Activated T-helper 17 cell treated with anti-CD3 and anti-CD28 coated beads, Interleukin-2, amount 50 U/mL, for 72 hours (primary cell): ENCODE results near the gene TENM3. TPM values are rescaled to one million over a fixed set of nuclear protein-coding genes. Genes with fewer than 3 reads are reported as not detected.

ENCODE experiments used
- ATAC-seq: fragments of 150-1000 bp; cut with Tn5 transposase; replicated peaks from 2 replicates; pipeline ENCODE4 v1.10.0; 2021; ENCODE audit warnings: mild to moderate bottlenecking, moderate library complexity
- H3K27ac Mint-ChIP-seq: one replicate; pipeline ENCODE4 v1.8.0; 2022; ENCODE audit warnings: mixed read lengths
- H3K27me3 Mint-ChIP-seq: one replicate; pipeline ENCODE4 v1.8.0; 2022; ENCODE audit warnings: mixed read lengths
- H3K36me3 Mint-ChIP-seq: one replicate; pipeline ENCODE4 v1.8.0; 2022; ENCODE audit warnings: low read depth, mild to moderate bottlenecking, mixed read lengths
- H3K4me1 Mint-ChIP-seq: one replicate; pipeline ENCODE4 v1.8.0; 2022; ENCODE audit warnings: mixed read lengths
- H3K4me3 Mint-ChIP-seq: one replicate; pipeline ENCODE4 v1.8.0; 2022; ENCODE audit warnings: mild to moderate bottlenecking, mixed read lengths
- H3K9me3 Mint-ChIP-seq: one replicate; pipeline ENCODE4 v1.8.0; 2022; ENCODE audit warnings: mixed read lengths
- total RNA-seq, 2 donors: library from RNA; stranded (reverse); gene quantifications; one replicate each; pipeline ENCODE4 v1.2.3, GENCODE V29; 2022

The TENM3 gene
- total RNA-seq, 2 donors from 2014 or later = not detected

DNA sequence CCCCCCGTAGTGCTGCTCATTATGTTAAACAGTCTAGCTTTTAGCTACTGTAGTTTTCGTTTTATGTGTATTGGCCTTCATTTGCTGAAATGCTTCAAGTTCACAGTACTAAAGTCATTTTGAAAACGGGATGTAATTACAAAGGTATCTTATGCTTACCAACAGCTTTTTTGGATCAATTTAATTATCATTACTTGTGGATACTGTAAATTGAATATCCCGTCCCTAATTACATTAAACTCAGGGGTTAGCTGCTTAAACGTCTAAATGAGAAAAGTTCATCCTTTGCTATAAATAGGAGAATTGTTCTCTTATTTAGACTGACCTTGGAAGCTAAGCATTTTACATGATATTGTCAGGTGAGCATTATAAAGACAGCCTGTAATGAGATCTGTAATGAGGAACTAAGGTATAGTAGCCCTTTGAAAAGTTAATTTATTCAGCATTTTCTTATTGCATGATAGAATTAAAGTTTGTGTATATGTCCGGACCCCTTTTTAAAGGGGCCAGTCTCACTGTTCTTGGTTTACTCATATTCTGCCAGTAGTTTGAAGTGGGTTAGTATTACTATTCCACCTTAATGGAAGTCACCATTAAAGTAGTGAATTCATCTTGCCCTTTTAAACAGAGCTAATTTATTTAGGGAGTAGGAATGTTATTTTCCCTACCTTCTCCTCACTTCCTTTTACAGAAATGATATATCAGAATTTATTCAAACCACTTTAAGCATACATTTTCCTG lies 252.6 kb downstream of the TENM3 start:
- ATAC-seq = no peak
- H3K9me3 Mint-ChIP-seq = no peaks in the 10 kb centered on the region
- H3K27me3 Mint-ChIP-seq = peaks cover 17% of the 10 kb centered on the region
- H3K4me3 Mint-ChIP-seq = no peak overlapping the region
- H3K4me1 Mint-ChIP-seq = no peaks in the 10 kb centered on the region
- H3K36me3 Mint-ChIP-seq = no peaks in the 10 kb centered on the region
- H3K27ac Mint-ChIP-seq = no peak overlapping the region

DNA sequence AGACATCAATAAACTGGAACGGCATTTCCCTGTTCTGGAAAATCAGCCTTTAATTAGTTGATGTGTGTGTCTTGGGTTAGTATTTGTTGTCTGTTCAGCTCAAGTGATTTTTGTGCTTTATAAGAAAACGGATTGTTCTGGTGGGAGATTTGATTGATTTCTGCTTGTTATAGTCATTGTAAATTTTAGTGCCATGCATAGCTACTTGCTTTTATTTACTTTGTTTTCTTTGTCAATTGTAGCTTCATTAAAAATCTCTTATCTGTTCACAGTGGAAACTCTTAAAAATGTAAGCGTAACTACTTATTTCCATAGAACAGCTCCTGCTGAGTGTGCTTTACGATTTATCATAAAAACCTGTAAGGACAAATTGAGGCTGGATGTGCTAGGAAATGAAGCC lies 253.2 kb downstream of the TENM3 start:
- Mint-ChIP-seq H3K27ac (no peak overlapping the region), H3K27me3 (peaks cover 17% of the 10 kb centered on the region), H3K36me3 (no peaks in the 10 kb centered on the region), H3K4me1 (no peaks in the 10 kb centered on the region), H3K4me3 (no peak overlapping the region), H3K9me3 (no peaks in the 10 kb centered on the region)
- ATAC-seq = no peak

DNA sequence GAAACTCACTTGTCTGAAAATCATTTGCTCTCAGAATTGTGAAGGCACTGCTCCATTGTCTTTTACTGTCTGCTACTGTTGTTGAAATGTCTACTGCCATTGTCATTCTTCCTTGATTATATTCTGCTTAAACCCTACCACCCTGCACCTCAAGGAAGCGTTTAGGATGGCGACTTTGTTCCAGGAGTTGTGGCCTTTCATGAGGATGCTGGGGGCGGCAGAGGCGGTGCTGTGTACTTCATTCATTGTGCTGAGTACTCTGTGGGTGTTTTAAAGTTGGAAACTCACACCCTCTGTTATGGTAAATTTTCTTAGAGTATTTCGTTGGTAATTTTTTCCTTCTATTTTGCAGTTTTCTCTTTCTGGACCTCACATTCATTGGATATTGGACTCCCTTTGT lies 258.9 kb downstream of the TENM3 start:
- H3K9me3 Mint-ChIP-seq = no peaks in the 10 kb centered on the region
- H3K4me3 Mint-ChIP-seq = no peak overlapping the region
- peaks cover 45% of the 10 kb centered on the region for H3K27me3 Mint-ChIP-seq
- no peaks in the 10 kb centered on the region for H3K36me3 Mint-ChIP-seq
- H3K27ac Mint-ChIP-seq = no peak overlapping the region
- no peaks in the 10 kb centered on the region for H3K4me1 Mint-ChIP-seq
- ATAC-seq = no peak

DNA sequence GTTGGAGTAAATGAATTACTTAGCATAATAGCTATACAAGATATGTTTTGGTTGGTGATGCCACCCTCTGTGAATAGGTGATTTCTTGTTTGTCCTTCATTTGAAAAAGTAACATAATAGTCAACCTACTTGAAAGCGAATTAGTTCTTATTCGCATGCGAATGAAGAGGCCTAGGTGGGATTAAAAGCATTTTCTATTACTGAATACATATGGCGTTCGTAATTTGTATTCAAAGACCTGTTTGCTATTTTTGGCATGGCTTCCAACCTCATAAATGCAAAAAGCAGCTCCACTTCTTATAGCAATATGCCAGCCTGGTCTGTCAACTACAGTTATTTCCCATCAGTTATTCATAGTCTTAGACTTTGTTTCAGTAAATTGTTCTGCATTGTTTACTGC lies 261.3 kb downstream of the TENM3 start:
- no peaks in the 10 kb centered on the region for H3K4me1 Mint-ChIP-seq
- no peak overlapping the region for H3K27ac Mint-ChIP-seq
- H3K36me3 Mint-ChIP-seq = no peaks in the 10 kb centered on the region
- H3K4me3 Mint-ChIP-seq = no peak overlapping the region
- ATAC-seq = no peak
- peaks cover 41% of the 10 kb centered on the region for H3K27me3 Mint-ChIP-seq
- no peaks in the 10 kb centered on the region for H3K9me3 Mint-ChIP-seq

DNA sequence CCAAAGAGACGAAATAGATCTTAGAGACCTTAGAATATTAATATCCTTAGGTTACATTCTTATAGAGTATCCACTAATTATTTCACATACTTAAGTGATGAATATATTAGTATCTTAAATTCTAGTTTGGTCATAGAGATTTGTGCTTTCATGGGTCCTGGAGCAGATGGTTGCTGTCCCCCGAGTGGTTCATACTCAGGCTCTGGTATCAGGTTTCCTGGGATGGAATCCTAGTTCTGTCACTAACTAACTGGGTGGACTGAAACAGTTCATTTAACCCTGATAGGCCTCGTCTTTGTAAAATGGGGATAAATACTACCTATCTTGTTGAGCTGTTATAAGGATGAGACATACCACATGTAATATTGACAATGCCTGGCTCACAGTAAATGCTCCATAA lies 264.6 kb downstream of the TENM3 start:
- H3K9me3 Mint-ChIP-seq = no peaks in the 10 kb centered on the region

DNA sequence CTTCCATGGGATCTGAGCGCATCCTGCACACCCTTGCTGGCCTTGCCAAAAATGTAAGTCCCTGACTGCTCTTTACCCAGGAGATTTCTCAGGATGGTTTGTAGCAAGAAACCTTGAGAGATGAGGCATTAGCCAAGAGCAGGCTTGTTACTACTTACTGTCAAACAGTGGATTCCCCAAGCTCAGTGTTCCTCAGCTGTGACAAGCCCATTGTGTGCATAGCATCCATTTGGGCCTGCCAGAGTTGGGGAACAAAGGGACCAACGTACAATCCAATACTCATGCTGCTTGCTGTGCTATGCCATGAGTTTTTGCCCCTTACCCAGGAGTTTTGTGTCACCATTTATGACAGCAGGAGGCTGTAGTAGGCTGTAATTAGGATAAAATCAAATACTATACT lies 267.6 kb downstream of the TENM3 start:
- Mint-ChIP-seq H3K4me1 (no peaks in the 10 kb centered on the region), H3K9me3 (no peaks in the 10 kb centered on the region), H3K4me3 (no peak overlapping the region), H3K27ac (no peak overlapping the region), H3K27me3 (peaks cover 12% of the 10 kb centered on the region), H3K36me3 (no peaks in the 10 kb centered on the region)
- ATAC-seq = no peak

More for the DNA sequence above, 264.6 kb downstream of the TENM3 start:
- no peak overlapping the region for H3K4me3 Mint-ChIP-seq
- no peaks in the 10 kb centered on the region for H3K4me1 Mint-ChIP-seq
- H3K36me3 Mint-ChIP-seq = no peaks in the 10 kb centered on the region
- ATAC-seq = no peak
- H3K27me3 Mint-ChIP-seq = peaks cover 29% of the 10 kb centered on the region
- H3K27ac Mint-ChIP-seq = no peak overlapping the region

DNA sequence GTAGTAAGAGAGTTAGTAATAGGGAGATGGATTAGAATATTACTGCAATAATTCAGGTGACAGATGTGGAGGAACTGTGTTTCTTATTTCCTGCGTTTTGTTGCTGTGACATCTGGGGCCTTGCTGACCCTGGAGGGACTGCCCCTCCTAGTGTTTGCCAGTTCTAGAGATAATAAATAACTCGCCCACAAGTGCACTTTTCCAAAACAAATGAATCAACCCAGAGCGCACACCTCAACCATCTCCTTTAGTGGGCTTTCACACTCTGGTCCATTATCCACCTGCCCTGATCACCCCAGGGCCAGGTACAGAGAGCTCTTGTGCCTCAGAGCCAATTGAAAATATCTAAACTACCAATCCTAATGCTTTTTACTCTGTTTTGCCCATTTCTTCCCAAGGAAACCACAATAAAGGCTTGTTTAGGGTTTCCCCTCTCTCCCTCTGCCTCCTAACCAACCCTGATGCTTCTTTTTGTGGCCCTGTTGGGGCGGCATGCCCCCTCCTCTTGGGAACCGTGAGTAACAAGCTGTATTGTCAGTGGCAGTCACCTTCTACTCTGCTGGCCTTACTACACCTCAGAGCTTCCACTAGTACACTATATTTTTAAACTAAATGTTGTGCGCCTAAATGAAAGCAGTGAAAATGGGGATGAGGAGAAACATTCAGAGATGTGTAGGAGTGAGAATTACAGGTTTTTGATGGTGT lies 270.5 kb downstream of the TENM3 start:
- ATAC-seq = peak; percentile 14
- Mint-ChIP-seq H3K36me3 (no peaks in the 10 kb centered on the region), H3K4me1 (no peaks in the 10 kb centered on the region), H3K27ac (no peak overlapping the region), H3K27me3 (peaks cover 9% of the 10 kb centered on the region), H3K4me3 (no peak overlapping the region), H3K9me3 (no peaks in the 10 kb centered on the region)

DNA sequence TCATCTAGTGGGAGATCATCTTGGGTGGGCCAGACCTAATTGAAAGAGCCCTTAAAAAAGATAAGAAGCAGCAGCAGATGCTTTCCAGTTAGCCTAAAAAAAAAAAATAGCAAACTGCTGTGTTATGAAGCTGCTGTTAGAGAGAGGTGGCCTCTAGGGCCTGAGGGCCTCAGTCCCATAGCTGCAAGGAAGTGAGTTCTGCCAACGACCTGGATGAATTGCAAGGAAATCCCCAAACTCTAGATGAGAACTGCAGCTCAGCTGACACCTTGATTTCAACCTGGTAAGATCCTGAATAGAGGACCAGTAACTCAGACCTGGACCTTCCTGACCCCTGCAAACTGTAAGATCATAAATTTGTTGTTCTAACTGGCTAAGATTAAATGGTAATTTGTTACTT lies 275.2 kb downstream of the TENM3 start:
- no peak overlapping the region for H3K27ac Mint-ChIP-seq
- H3K4me3 Mint-ChIP-seq = no peak overlapping the region
- H3K36me3 Mint-ChIP-seq = no peaks in the 10 kb centered on the region
- H3K9me3 Mint-ChIP-seq = no peaks in the 10 kb centered on the region
- H3K4me1 Mint-ChIP-seq = no peaks in the 10 kb centered on the region
- peaks cover 13% of the 10 kb centered on the region for H3K27me3 Mint-ChIP-seq
- ATAC-seq = no peak

DNA sequence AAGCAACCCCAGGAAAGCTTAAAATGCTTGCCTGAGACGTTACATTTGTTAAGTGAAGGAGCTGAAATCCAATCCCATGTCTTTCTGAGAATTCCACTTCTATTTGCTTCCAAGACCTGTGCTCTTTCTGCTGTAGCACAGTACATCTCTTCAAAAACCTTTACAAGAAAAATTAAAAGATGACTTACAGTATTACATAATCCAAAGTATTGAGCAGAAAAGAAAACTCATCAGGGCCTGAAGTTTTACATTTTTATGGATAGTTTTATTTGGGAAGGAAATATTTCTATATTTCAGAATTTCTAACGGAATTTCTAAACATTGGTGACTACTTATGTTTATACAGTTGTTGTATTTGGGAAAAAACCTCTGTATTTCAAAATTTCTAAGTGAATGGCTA lies 276.3 kb downstream of the TENM3 start:
- no peak for ATAC-seq
- Mint-ChIP-seq H3K9me3 (no peaks in the 10 kb centered on the region), H3K27me3 (peaks cover 13% of the 10 kb centered on the region), H3K27ac (no peak overlapping the region), H3K4me1 (no peaks in the 10 kb centered on the region), H3K36me3 (no peaks in the 10 kb centered on the region), H3K4me3 (no peak overlapping the region)

DNA sequence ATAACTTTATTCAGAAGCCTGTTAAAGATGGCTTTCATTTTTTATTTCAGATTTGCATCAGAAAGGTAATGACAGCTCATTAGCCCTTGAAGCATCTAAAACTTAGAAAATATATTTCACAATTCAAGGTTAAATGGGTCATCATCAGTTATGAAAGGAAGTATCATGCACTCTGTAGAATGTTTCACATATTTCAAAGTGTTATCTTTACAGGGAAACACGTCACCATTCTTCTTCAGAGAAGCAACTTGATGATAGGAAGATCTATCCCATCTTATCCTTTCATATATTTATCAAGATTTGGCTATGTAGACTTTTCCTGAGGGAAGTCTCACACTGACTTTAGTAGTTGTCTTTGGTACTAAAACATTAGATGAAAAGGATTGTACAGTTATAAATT lies 277.8 kb downstream of the TENM3 start:
- no peaks in the 10 kb centered on the region for H3K4me1 Mint-ChIP-seq
- H3K4me3 Mint-ChIP-seq = no peak overlapping the region
- no peak for ATAC-seq
- no peaks in the 10 kb centered on the region for H3K9me3 Mint-ChIP-seq
- H3K36me3 Mint-ChIP-seq = no peaks in the 10 kb centered on the region
- H3K27me3 Mint-ChIP-seq = peaks cover 18% of the 10 kb centered on the region
- no peak overlapping the region for H3K27ac Mint-ChIP-seq

DNA sequence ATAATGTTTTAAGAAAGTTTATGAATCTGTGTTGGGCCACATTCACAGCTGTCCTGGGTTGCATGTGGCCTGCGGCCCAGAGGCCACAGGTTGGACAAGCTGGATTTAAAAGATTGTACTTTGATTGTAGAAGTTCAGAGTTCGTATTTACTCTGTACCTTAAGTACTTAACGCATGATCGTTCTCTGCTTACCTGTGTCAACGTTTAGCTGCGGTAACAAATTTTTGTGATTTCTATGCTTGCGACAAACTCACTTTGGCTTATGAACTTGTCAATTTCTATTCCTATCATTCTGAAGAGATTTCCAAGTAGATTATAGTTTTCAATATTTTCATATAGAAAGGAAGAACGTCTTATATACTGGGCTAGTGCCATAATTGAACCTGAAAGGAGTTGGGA lies 285.6 kb downstream of the TENM3 start:
- Mint-ChIP-seq H3K9me3 (no peaks in the 10 kb centered on the region), H3K4me3 (no peak overlapping the region)
- no peak for ATAC-seq

DNA sequence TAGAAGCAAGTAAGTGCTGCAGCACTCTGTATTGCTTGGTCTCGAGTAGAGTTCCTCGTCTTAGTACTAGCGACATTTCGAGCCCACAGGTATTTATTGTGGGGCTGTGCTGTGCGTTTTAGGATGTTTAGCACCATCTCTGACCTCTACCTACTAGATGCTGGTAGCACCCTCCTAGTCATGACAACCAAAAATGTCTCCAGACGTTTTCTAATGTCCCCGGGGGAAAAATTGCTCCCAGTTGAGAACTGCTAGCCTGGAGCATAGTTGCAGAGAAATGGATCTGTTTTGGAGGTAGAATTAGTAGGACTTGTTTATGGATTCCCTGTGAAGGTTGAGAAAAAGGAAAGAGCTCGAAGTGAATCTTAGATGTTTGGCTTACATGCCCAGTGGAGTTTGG lies 287.2 kb downstream of the TENM3 start:
- no peaks in the 10 kb centered on the region for H3K9me3 Mint-ChIP-seq
- no peak for ATAC-seq
- no peak overlapping the region for H3K27ac Mint-ChIP-seq
- peaks cover 24% of the 10 kb centered on the region for H3K27me3 Mint-ChIP-seq
- H3K4me3 Mint-ChIP-seq = no peak overlapping the region
- no peaks in the 10 kb centered on the region for H3K36me3 Mint-ChIP-seq
- no peaks in the 10 kb centered on the region for H3K4me1 Mint-ChIP-seq

More for the DNA sequence above, 285.6 kb downstream of the TENM3 start:
- Mint-ChIP-seq H3K4me1 (no peaks in the 10 kb centered on the region), H3K27me3 (peaks cover 26% of the 10 kb centered on the region), H3K27ac (no peak overlapping the region), H3K36me3 (no peaks in the 10 kb centered on the region)

DNA sequence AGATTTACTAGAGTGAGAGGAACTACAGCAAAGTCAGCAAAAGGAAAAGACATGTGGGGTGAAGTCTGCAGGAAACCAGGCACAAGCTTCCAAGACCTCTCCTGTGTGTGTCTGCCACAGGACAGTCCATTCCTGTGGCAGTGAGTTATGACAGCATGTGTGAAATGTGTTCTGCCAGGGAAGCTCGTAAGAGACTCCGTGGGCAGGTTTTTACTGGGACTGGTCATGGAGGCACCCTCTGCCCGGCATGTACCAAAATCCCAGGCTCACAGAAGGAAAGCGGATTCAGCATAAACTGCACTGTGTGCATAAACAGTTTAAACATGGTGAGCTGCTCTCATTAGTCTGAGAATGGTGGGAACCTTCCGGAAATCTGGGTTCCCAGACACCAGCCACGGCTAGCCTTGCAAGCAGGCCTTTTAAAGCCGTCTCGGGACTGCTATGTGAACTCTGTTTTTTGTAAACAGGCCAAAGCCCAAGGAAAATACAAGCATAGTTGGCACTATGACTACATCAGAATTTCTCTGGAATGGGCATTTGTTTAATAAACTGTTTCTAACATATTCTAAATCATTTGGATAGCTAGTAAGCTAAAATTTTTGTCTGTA lies 288.5 kb downstream of the TENM3 start:
- Mint-ChIP-seq H3K4me1 (no peaks in the 10 kb centered on the region), H3K27me3 (peaks cover 15% of the 10 kb centered on the region), H3K9me3 (no peaks in the 10 kb centered on the region), H3K4me3 (no peak overlapping the region), H3K27ac (no peak overlapping the region), H3K36me3 (no peaks in the 10 kb centered on the region)
- ATAC-seq = no peak

DNA sequence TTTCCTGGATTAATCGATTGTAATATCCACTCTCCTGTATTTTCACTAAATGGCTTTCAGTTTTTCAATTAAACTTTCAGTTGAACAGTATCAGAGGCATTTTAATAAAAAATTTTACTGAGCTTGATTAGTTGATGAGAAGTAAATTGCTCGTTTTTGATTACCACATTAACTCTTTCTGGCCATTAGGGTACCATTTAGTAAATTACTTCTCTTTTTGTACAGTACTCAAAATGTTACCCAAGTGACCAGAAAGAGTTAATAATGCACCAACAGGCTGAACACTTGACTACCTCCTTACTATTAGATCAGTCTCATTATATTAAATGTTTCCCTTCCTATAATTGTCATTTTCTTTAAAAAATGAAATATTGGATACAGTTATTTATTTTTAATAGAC lies 289.2 kb downstream of the TENM3 start:
- Mint-ChIP-seq H3K9me3 (no peaks in the 10 kb centered on the region), H3K4me1 (no peaks in the 10 kb centered on the region), H3K36me3 (no peaks in the 10 kb centered on the region), H3K4me3 (no peak overlapping the region), H3K27ac (no peak overlapping the region), H3K27me3 (peaks cover 9% of the 10 kb centered on the region)
- ATAC-seq = no peak

DNA sequence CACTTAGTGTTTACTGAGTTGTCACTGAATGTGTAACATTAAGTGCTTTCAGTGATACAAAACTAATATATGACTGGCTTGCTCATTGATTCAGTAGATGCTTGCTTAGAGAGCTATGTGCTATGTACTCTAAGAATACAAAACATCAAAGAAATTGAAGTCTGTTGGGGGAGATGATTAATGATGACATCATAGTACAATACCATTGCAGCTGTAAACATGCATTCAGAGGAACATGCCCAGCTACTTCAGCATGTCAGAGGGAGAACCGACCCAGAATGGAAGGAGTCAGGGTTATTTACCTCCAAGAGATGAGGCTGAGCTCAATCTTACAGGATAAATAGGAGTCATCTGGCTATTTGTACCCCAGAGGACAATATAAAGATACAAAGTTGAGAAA lies 290.8 kb downstream of the TENM3 start:
- Mint-ChIP-seq H3K4me1 (no peaks in the 10 kb centered on the region), H3K9me3 (no peaks in the 10 kb centered on the region), H3K4me3 (no peak overlapping the region), H3K27me3 (peaks cover 6% of the 10 kb centered on the region), H3K27ac (no peak overlapping the region), H3K36me3 (no peaks in the 10 kb centered on the region)
- ATAC-seq = peak; percentile 23
